ENCODE results near the gene IPPK. TPM values are rescaled to one million over a fixed set of nuclear protein-coding genes. Genes with fewer than 3 reads are reported as not detected.

Gene IPPK
- total and polyA plus RNA-seq, 2 of the 4 experiments (the other 2 are of a cell fraction) = 25.1 to 26.8 TPM

DNA sequence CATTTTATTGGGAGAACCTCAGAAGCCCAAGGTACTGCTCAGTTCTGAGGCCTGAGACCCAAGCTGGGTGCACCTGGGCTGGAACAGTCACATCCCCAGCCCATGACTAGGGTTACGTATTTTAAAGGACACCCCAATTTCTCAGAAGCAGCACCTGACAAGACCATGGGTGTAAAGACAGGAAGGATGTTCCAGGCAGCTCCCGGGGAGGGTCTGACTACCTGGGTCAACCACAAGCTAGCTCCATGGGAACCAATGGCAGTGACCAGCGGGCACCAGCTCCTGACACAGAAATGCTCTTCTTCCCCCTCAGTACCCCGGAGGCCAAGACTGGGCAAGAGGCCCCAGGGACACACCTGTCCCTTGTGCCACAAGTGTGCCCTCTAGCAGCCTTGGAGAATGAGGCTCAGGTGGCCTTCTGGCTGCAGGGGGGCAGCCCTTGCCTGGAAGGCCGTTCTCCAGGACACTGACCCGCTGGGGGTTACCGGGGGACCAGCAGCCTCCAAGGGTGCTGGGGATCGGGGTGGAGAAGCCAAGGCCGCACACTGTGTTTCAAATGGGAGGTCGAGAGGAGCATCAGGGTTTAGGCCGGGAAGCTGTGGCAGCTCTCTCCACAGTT is 52.6 kb downstream of the IPPK start:
- H3K27ac ChIP-seq (ENCODE audit: insufficient read depth, low read length) = no peak overlapping the region
- H3K4ac ChIP-seq (ENCODE audit: low read depth, low read length) = no peak overlapping the region
- intact Hi-C loops (cut with micrococcal nuclease) (no loop called here), dilution Hi-C loops (cut with HindIII; ENCODE audit: low sequenced_read_pairs, unreplicated experiment) (no loop called here), in situ Hi-C loops (cut with MboI; ENCODE audit: low sequenced_read_pairs) (no loop called here)
- H3K4me2 ChIP-seq (ENCODE audit: low read depth, low read length) = no peak overlapping the region
- no peaks in the 10 kb centered on the region for H3K9me3 ChIP-seq (ENCODE audit: control insufficient read depth, insufficient read depth, low read length)
- no peaks in the 10 kb centered on the region for H3K27me3 ChIP-seq (ENCODE audit: control insufficient read depth, insufficient read depth, low read length)
- 95% methylated on average over 4 of the region's 11 CpGs; no CpG with 5 or more reads in 1 of the 2 experiments for WGBS, 2 experiments (ENCODE audit: extremely low coverage in 2 of 2, insufficient read length in 1 of 2)
- no peak overlapping the region for H3K4me3 ChIP-seq (ENCODE audit: insufficient read depth, low read depth, low read length)
- H3K14ac ChIP-seq (replicated peaks; ENCODE audit: low read depth, low read length) = no peak overlapping the region
- H2BK5ac ChIP-seq (ENCODE audit: low read depth, low read length, poor library complexity, severe bottlenecking) = no peak overlapping the region
- no peak overlapping the region for H3K56ac ChIP-seq (ENCODE audit: extremely low read depth, insufficient read depth, low read length)
- no peak overlapping the region for H2AFZ ChIP-seq (replicated peaks; ENCODE audit: low read length, poor library complexity)
- H4K5ac ChIP-seq (ENCODE audit: low read depth, low read length) = no peak overlapping the region
- no peak overlapping the region for H4K91ac ChIP-seq (ENCODE audit: insufficient read depth, low read depth, low read length)
- ChIA-PET CTCF (no interaction called here), POLR2A (ENCODE audit: unreplicated experiment) (no interaction called here)
- ATAC-seq (ENCODE audit: low read depth) = no peak
- H2BK15ac ChIP-seq (ENCODE audit: low read depth, low read length) = no peak overlapping the region
- no peak overlapping the region for H2AK9ac ChIP-seq (replicated peaks; ENCODE audit: low read depth, low read length, poor library complexity)
- no peak overlapping the region for H2BK120ac ChIP-seq (ENCODE audit: low read depth, low read length)
- H3K23ac ChIP-seq (ENCODE audit: low read depth, low read length) = no peak overlapping the region
- H3K4me1 ChIP-seq (ENCODE audit: control insufficient read depth, insufficient read depth, low read length) = peaks cover 14% of the 10 kb centered on the region; the same call in 1 of the 2 replicates
- DNase-seq = no peak
- H4K8ac ChIP-seq (ENCODE audit: low read depth in 2 of 2, low read length in 2 of 2) = no peak overlapping the region
- no peak overlapping the region for H2AK5ac ChIP-seq (ENCODE audit: low read depth, low read length)
- no peak overlapping the region for H3K18ac ChIP-seq (ENCODE audit: low read depth, low read length)
- no TSS peak for BruUV-seq (replicated peaks)
- no peak overlapping the region for H2BK20ac ChIP-seq (ENCODE audit: low read depth, low read length)
- no peak overlapping the region for H3K9ac ChIP-seq (ENCODE audit: low read depth, low read length)
- peaks cover 33% of the 10 kb centered on the region for H3K9me1 ChIP-seq (ENCODE audit: insufficient read depth, low read length)
- peaks cover 0 to 13% of the 10 kb centered on the region in 2 experiments; a peak in 2 of 4 replicates for H3K79me1 ChIP-seq (ENCODE audit: low read depth in 1 of 2, low read length in 2 of 2)
- no peaks in the 10 kb centered on the region for H4K20me1 ChIP-seq (ENCODE audit: insufficient read depth, low read length)
- no peak for TF ChIP-seq RCOR1 (IDR thresholded peaks at IDR 0.05; ENCODE audit: insufficient replicate concordance, low read length)
- TF ChIP-seq MAZ (IDR thresholded peaks at IDR 0.05; ENCODE audit: borderline replicate concordance, low read depth, low read length) = no peak
- TF ChIP-seq, protein P1, sequence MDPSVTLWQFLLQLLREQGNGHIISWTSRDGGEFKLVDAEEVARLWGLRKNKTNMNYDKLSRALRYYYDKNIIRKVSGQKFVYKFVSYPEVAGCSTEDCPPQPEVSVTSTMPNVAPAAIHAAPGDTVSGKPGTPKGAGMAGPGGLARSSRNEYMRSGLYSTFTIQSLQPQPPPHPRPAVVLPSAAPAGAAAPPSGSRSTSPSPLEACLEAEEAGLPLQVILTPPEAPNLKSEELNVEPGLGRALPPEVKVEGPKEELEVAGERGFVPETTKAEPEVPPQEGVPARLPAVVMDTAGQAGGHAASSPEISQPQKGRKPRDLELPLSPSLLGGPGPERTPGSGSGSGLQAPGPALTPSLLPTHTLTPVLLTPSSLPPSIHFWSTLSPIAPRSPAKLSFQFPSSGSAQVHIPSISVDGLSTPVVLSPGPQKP (IDR thresholded peaks at IDR 0.05; ENCODE audit: borderline replicate concordance, low read depth, low read length) = no peak
- TF ChIP-seq RFX5 (IDR thresholded peaks at IDR 0.05; ENCODE audit: low read depth, low read length) = no peak
- no peak for TF ChIP-seq BHLHE40 (IDR thresholded peaks at IDR 0.05; ENCODE audit: low read depth, low read length)
- no peak for TF ChIP-seq CHD1 (IDR thresholded peaks at IDR 0.05; ENCODE audit: low read depth, low read length)
- TF ChIP-seq, protein P2, sequence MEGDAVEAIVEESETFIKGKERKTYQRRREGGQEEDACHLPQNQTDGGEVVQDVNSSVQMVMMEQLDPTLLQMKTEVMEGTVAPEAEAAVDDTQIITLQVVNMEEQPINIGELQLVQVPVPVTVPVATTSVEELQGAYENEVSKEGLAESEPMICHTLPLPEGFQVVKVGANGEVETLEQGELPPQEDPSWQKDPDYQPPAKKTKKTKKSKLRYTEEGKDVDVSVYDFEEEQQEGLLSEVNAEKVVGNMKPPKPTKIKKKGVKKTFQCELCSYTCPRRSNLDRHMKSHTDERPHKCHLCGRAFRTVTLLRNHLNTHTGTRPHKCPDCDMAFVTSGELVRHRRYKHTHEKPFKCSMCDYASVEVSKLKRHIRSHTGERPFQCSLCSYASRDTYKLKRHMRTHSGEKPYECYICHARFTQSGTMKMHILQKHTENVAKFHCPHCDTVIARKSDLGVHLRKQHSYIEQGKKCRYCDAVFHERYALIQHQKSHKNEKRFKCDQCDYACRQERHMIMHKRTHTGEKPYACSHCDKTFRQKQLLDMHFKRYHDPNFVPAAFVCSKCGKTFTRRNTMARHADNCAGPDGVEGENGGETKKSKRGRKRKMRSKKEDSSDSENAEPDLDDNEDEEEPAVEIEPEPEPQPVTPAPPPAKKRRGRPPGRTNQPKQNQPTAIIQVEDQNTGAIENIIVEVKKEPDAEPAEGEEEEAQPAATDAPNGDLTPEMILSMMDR (conservative IDR thresholded peaks at IDR 0.05; ENCODE audit: low read depth, low read length) = no peak
- TF ChIP-seq SMC3 (IDR thresholded peaks at IDR 0.05; ENCODE audit: low read depth, low read length) = no peak
- TF ChIP-seq MAFK (IDR thresholded peaks at IDR 0.05; ENCODE audit: low read depth, low read length) = no peak
- TF ChIP-seq NFE2L2 (IDR thresholded peaks at IDR 0.05; ENCODE audit: low read depth, low read length) = no peak
- TF ChIP-seq MXI1 (IDR thresholded peaks at IDR 0.05; ENCODE audit: borderline replicate concordance, low read depth, low read length) = no peak
- TF ChIP-seq RAD21 (IDR thresholded peaks at IDR 0.05; ENCODE audit: low read length) = no peak
- TF ChIP-seq POLR2A (IDR thresholded peaks at IDR 0.05; ENCODE audit: low read depth, low read length) = no peak
- TF ChIP-seq, protein P3, sequence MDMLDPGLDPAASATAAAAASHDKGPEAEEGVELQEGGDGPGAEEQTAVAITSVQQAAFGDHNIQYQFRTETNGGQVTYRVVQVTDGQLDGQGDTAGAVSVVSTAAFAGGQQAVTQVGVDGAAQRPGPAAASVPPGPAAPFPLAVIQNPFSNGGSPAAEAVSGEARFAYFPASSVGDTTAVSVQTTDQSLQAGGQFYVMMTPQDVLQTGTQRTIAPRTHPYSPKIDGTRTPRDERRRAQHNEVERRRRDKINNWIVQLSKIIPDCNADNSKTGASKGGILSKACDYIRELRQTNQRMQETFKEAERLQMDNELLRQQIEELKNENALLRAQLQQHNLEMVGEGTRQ (IDR thresholded peaks at IDR 0.05; ENCODE audit: low read depth, low read length) = no peak
- no peak for TF ChIP-seq FOS (IDR thresholded peaks at IDR 0.05; ENCODE audit: low read depth, low read length)
- TF ChIP-seq CEBPB (IDR thresholded peaks at IDR 0.05; ENCODE audit: low read depth, low read length) = no peak
- peaks cover 39% of the 10 kb centered on the region for H3K36me3 ChIP-seq (ENCODE audit: control insufficient read depth, insufficient read depth, low read length)
